GM23338 (cell line): Measurements from ENCODE around the gene TOX2.

Experiments used
- EZH2 ChIP-seq: fragments of 200-600 bp; sonication (generic); IDR thresholded peaks from one replicate; pipeline ENCODE4 v1.8.0; 2017; ENCODE audit warnings: antibody characterized with exemption, mild to moderate bottlenecking, low read depth; ENCODE audit not compliant: unreplicated experiment
- EZH2phosphoT487 ChIP-seq: fragments of 200-600 bp; sonication (generic); IDR thresholded peaks from one replicate; pipeline ENCODE4 v1.8.1; 2018; ENCODE audit warnings: antibody characterized with exemption; ENCODE audit not compliant: unreplicated experiment
- JUNB ChIP-seq: IDR thresholded peaks from one replicate; pipeline ENCODE4 v1.6.1; 2016; ENCODE audit warnings: antibody characterized with exemption; ENCODE audit not compliant: unreplicated experiment
- NANOG ChIP-seq: IDR thresholded peaks from 2 replicates; pipeline ENCODE4 v1.6.1; 2016; ENCODE audit warnings: antibody characterized with exemption, borderline replicate concordance
- POLR2AphosphoS5 ChIP-seq: IDR thresholded peaks from 2 replicates; pipeline ENCODE4 v1.6.1; 2016; ENCODE audit warnings: antibody characterized with exemption, low read depth
- ZNF114 ChIP-seq: fragments of 250-450 bp; sonication (Bioruptor Pico); IDR thresholded peaks from 2 replicates; pipeline ENCODE4 v1.5.0; 2020; ENCODE audit warnings: mild to moderate bottlenecking, moderate library complexity
- TF ChIP-seq, protein P1 (sequence below), 2 experiments: fragments of 200-600 bp in 1 of 2; sonication (generic) in 1 of 2; conservative IDR thresholded peaks; 2 replicates each; pipeline versions ENCODE4 v1.5.1 to v1.6.1; 2016 to 2017; ENCODE audit warnings: antibody characterized with exemption in 2 of 2, low read depth in 2 of 2, mild to moderate bottlenecking in 2 of 2, moderate library complexity in 1 of 2
- TF ChIP-seq, protein P2 (sequence below): IDR thresholded peaks from one replicate; pipeline ENCODE4 v1.6.1; 2018; ENCODE audit warnings: antibody characterized with exemption; ENCODE audit not compliant: unreplicated experiment
- TF ChIP-seq, protein P3 (sequence below): IDR thresholded peaks from 2 replicates; pipeline ENCODE4 v1.6.1; 2016; ENCODE audit warnings: antibody characterized with exemption

DNA sequence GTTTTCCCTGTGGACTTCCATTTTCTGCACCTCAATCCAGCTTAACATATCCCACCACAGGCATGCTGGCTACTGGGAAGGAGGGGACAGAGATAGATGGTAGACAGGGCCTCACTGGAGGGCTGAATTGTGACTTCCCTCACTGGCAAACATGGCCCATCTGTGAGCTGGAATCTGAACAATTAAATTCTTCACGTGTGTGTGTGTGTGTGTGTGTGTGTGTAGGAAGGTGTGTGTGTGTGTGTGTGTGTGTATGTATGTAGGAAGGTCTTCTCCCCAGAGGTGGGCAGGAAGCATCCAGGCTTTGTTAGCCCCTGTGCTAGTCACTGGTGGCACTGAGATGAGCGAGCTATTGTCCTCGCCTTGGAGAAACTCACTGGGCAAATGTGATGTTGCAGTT is 5.4 kb upstream of the TOX2 start:
- TF ChIP-seq EZH2 (no peak), POLR2AphosphoS5 (no peak), EZH2phosphoT487 (no peak), JUNB (no peak), ZNF114 (CRISPR knock-in tag) (no peak), NANOG (no peak)
- TF ChIP-seq, protein P1, sequence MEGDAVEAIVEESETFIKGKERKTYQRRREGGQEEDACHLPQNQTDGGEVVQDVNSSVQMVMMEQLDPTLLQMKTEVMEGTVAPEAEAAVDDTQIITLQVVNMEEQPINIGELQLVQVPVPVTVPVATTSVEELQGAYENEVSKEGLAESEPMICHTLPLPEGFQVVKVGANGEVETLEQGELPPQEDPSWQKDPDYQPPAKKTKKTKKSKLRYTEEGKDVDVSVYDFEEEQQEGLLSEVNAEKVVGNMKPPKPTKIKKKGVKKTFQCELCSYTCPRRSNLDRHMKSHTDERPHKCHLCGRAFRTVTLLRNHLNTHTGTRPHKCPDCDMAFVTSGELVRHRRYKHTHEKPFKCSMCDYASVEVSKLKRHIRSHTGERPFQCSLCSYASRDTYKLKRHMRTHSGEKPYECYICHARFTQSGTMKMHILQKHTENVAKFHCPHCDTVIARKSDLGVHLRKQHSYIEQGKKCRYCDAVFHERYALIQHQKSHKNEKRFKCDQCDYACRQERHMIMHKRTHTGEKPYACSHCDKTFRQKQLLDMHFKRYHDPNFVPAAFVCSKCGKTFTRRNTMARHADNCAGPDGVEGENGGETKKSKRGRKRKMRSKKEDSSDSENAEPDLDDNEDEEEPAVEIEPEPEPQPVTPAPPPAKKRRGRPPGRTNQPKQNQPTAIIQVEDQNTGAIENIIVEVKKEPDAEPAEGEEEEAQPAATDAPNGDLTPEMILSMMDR (conservative IDR thresholded peaks at IDR 0.05; ENCODE audit: low read depth in 2 of 2): no peak
- TF ChIP-seq, protein P2, sequence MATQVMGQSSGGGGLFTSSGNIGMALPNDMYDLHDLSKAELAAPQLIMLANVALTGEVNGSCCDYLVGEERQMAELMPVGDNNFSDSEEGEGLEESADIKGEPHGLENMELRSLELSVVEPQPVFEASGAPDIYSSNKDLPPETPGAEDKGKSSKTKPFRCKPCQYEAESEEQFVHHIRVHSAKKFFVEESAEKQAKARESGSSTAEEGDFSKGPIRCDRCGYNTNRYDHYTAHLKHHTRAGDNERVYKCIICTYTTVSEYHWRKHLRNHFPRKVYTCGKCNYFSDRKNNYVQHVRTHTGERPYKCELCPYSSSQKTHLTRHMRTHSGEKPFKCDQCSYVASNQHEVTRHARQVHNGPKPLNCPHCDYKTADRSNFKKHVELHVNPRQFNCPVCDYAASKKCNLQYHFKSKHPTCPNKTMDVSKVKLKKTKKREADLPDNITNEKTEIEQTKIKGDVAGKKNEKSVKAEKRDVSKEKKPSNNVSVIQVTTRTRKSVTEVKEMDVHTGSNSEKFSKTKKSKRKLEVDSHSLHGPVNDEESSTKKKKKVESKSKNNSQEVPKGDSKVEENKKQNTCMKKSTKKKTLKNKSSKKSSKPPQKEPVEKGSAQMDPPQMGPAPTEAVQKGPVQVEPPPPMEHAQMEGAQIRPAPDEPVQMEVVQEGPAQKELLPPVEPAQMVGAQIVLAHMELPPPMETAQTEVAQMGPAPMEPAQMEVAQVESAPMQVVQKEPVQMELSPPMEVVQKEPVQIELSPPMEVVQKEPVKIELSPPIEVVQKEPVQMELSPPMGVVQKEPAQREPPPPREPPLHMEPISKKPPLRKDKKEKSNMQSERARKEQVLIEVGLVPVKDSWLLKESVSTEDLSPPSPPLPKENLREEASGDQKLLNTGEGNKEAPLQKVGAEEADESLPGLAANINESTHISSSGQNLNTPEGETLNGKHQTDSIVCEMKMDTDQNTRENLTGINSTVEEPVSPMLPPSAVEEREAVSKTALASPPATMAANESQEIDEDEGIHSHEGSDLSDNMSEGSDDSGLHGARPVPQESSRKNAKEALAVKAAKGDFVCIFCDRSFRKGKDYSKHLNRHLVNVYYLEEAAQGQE: no peak
- TF ChIP-seq, protein P3, sequence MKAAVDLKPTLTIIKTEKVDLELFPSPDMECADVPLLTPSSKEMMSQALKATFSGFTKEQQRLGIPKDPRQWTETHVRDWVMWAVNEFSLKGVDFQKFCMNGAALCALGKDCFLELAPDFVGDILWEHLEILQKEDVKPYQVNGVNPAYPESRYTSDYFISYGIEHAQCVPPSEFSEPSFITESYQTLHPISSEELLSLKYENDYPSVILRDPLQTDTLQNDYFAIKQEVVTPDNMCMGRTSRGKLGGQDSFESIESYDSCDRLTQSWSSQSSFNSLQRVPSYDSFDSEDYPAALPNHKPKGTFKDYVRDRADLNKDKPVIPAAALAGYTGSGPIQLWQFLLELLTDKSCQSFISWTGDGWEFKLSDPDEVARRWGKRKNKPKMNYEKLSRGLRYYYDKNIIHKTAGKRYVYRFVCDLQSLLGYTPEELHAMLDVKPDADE: no peak
